Neuronal stem cell (in vitro differentiated cells): ENCODE results near the gene NIF3L1.
A peak's percentile ranks its signal among the peaks of the same experiment; 100 is the strongest.

Experiments
- DNase-seq: peaks from one replicate; pipeline ENCODE4 v3.0.0-alpha.2; 2013; ENCODE audit warnings: low spot score
- H2AFZ ChIP-seq: one replicate; pipeline ENCODE4 v1.6.1; 2013; ENCODE audit warnings: mild to moderate bottlenecking, low read length, inconsistent platforms
- H2AK5ac ChIP-seq: 2 replicates; pipeline ENCODE4 v1.6.1; 2013; ENCODE audit warnings: low read depth, mild to moderate bottlenecking, inconsistent platforms, low read length, moderate library complexity, mixed read lengths
- H2BK120ac ChIP-seq: 2 replicates; pipeline ENCODE4 v1.6.1; 2013; ENCODE audit warnings: low read depth, mild to moderate bottlenecking, inconsistent platforms, low read length, moderate library complexity, mixed read lengths
- H2BK12ac ChIP-seq: one replicate; pipeline ENCODE4 v1.6.1; 2013; ENCODE audit warnings: low read length, inconsistent platforms
- H2BK15ac ChIP-seq: 2 replicates; pipeline ENCODE4 v1.6.1; 2013; ENCODE audit warnings: mild to moderate bottlenecking, low read length, inconsistent platforms, mixed read lengths
- H2BK5ac ChIP-seq: one replicate; pipeline ENCODE4 v1.6.1; 2013; ENCODE audit warnings: inconsistent platforms, mild to moderate bottlenecking, low read length, moderate library complexity
- H3K14ac ChIP-seq: one replicate; pipeline ENCODE4 v1.6.1; 2013; ENCODE audit warnings: low read length, inconsistent platforms
- H3K18ac ChIP-seq: 2 replicates; pipeline ENCODE4 v1.6.1; 2013; ENCODE audit warnings: low read length, inconsistent platforms
- H3K23ac ChIP-seq: 2 replicates; pipeline ENCODE4 v1.6.1; 2013; ENCODE audit warnings: low read depth, mild to moderate bottlenecking, mixed read lengths, low read length, inconsistent platforms; ENCODE audit not compliant: poor library complexity
- H3K27ac ChIP-seq: replicated peaks from 3 replicates; pipeline ENCODE4 v1.5.1; 2013; ENCODE audit warnings: low read length, inconsistent platforms
- H3K27me3 ChIP-seq, 3 experiments: 2 replicates each; pipeline ENCODE4 v1.6.1; 2013; ENCODE audit warnings: low read length in 3 of 3, mild to moderate bottlenecking in 2 of 3, inconsistent platforms in 1 of 3, low read depth in 1 of 3, mixed read lengths in 1 of 3, moderate library complexity in 1 of 3; ENCODE audit not compliant: control insufficient read depth in 3 of 3, insufficient read depth in 3 of 3
- H3K36me3 ChIP-seq, 2 donors: replicated peaks in 1 of 2; 2 replicates each; pipeline ENCODE4 v1.6.1; 2013; ENCODE audit warnings: low read length in 2 of 2; ENCODE audit not compliant: control insufficient read depth in 2 of 2, insufficient read depth in 2 of 2
- H3K4ac ChIP-seq: 2 replicates; pipeline ENCODE4 v1.6.1; 2013; ENCODE audit warnings: inconsistent platforms, mild to moderate bottlenecking, low read length, moderate library complexity
- H3K4me1 ChIP-seq, 2 donors: 1 replicate in 1 of 2; 2 replicates in 1 of 2; pipeline ENCODE4 v1.6.1; 2013; ENCODE audit warnings: low read length in 2 of 2, low read depth in 1 of 2; ENCODE audit not compliant: control insufficient read depth in 2 of 2, insufficient read depth in 1 of 2
- H3K4me2 ChIP-seq: one replicate; pipeline ENCODE4 v1.6.1; 2013; ENCODE audit warnings: mild to moderate bottlenecking, low read length, inconsistent platforms; ENCODE audit not compliant: insufficient read depth, poor library complexity, severe bottlenecking
- H3K4me3 ChIP-seq, 2 donors: 2 replicates each; pipeline ENCODE4 v1.5.1; 2013; ENCODE audit warnings: low read length in 2 of 2, mild to moderate bottlenecking in 2 of 2, inconsistent platforms in 1 of 2, moderate library complexity in 1 of 2
- H3K79me1 ChIP-seq: one replicate; pipeline ENCODE4 v1.6.1; 2013; ENCODE audit warnings: low read depth, mild to moderate bottlenecking, inconsistent platforms, low read length, moderate library complexity
- H3K9ac ChIP-seq: one replicate; pipeline ENCODE4 v1.6.1; 2013; ENCODE audit warnings: mild to moderate bottlenecking, low read depth, low read length, inconsistent platforms; ENCODE audit not compliant: poor library complexity
- H3K9me3 ChIP-seq, 2 donors: replicated peaks in 1 of 2; 2 replicates each; pipeline versions ENCODE3 to v1.6.1; 2013; ENCODE audit warnings: low read length in 2 of 2, mild to moderate bottlenecking in 2 of 2, inconsistent platforms in 1 of 2, low read depth in 1 of 2, mixed read lengths in 1 of 2, moderate library complexity in 1 of 2; ENCODE audit not compliant: control insufficient read depth in 2 of 2, insufficient read depth in 1 of 2
- H4K8ac ChIP-seq: one replicate; pipeline ENCODE4 v1.6.1; 2013; ENCODE audit warnings: low read depth, mild to moderate bottlenecking, inconsistent platforms, low read length, moderate library complexity
- H4K91ac ChIP-seq: one replicate; pipeline ENCODE4 v1.6.1; 2013; ENCODE audit warnings: low read length, low read depth, mild to moderate bottlenecking, inconsistent platforms; ENCODE audit not compliant: poor library complexity
- WGBS, 2 donors: extraction: QIAGEN DNeasy Blood & Tissue Kit; methylation state at CpG; one replicate each; pipeline ENCODE4 v1.1.7; 2013; ENCODE audit warnings: missing lambda C conversion rate in 2 of 2, mixed read lengths in 1 of 2; ENCODE audit not compliant: insufficient read length in 2 of 2, insufficient replicate concordance in 1 of 2; ENCODE audit errors: extremely low coverage in 2 of 2; 5-methylcytosine and 5-hydroxymethylcytosine counted together

Gene NIF3L1

GRCh38 chr2:200901459-200902072 is 12.4 kb downstream of the NIF3L1 start:
- H3K18ac ChIP-seq: no peak overlapping the region
- no peak overlapping the region for H3K4ac ChIP-seq
- H3K4me3 ChIP-seq: no peak overlapping the region
- H2BK120ac ChIP-seq: no peak overlapping the region
- peak; percentile 54 for DNase-seq
- H4K8ac ChIP-seq: no peak overlapping the region
- H3K23ac ChIP-seq: no peak overlapping the region
- no peak overlapping the region for H2AK5ac ChIP-seq
- no peak overlapping the region for H2BK12ac ChIP-seq
- no peaks in the 10 kb centered on the region for H3K79me1 ChIP-seq
- H3K27me3 ChIP-seq: no peaks in the 10 kb centered on the region
- H2AFZ ChIP-seq: peak overlapping the region; percentile 18
- H3K27ac ChIP-seq: no peak overlapping the region
- H3K9me3 ChIP-seq: no peaks in the 10 kb centered on the region
- no peak overlapping the region for H3K14ac ChIP-seq
- WGBS, 2 donors: no CpG with 5 or more reads among the region's 4 CpGs
- peaks cover 22 to 99% of the 10 kb centered on the region in 2 donors for H3K36me3 ChIP-seq
- H2BK5ac ChIP-seq: no peak overlapping the region
- no peak overlapping the region for H3K9ac ChIP-seq
- H3K4me2 ChIP-seq: no peak overlapping the region
- no peak overlapping the region for H4K91ac ChIP-seq
- no peak overlapping the region for H2BK15ac ChIP-seq
- peaks cover 0 to 2% of the 10 kb centered on the region in 2 donors for H3K4me1 ChIP-seq

- no CpG with 5 or more reads among the region's 2 CpGs for WGBS, 2 donors
- no peak for DNase-seq
- peaks cover 9 to 94% of the 10 kb centered on the region in 2 donors for H3K36me3 ChIP-seq
These were observed 16.6 kb downstream of the NIF3L1 start for GRCh38 chr2:200905618-200906296.

GRCh38 chr2:200909958-200910357 is 20.8 kb downstream of the NIF3L1 start:
- H3K18ac ChIP-seq: no peak overlapping the region
- H3K23ac ChIP-seq: no peak overlapping the region
- no peak overlapping the region for H3K4me3 ChIP-seq
- H4K8ac ChIP-seq: no peak overlapping the region
- no peak overlapping the region for H2BK12ac ChIP-seq
- peaks cover 18 to 90% of the 10 kb centered on the region in 2 donors for H3K36me3 ChIP-seq
- H2BK120ac ChIP-seq: no peak overlapping the region
- no peak overlapping the region for H2AK5ac ChIP-seq
- no peak overlapping the region for H4K91ac ChIP-seq
- H2AFZ ChIP-seq: no peak overlapping the region
- H3K27me3 ChIP-seq: no peaks in the 10 kb centered on the region
- no peak overlapping the region for H2BK15ac ChIP-seq
- no peak overlapping the region for H3K4me2 ChIP-seq
- no peak overlapping the region for H3K27ac ChIP-seq
- no peak overlapping the region for H3K4ac ChIP-seq
- no peak overlapping the region for H2BK5ac ChIP-seq
- WGBS, 2 donors: no CpG with 5 or more reads among the region's 4 CpGs
- no peaks in the 10 kb centered on the region for H3K79me1 ChIP-seq
- no peak overlapping the region for H3K9ac ChIP-seq
- no peak overlapping the region for H3K14ac ChIP-seq
- DNase-seq: no peak
- H3K9me3 ChIP-seq: no peaks in the 10 kb centered on the region
- H3K4me1 ChIP-seq: no peaks in the 10 kb centered on the region

More at GRCh38 chr2:200905618-200906296, 16.6 kb downstream of the NIF3L1 start:
- Histone ChIP-seq H3K14ac (no peak overlapping the region), H3K4ac (no peak overlapping the region), H4K8ac (no peak overlapping the region), H2BK12ac (no peak overlapping the region), H4K91ac (no peak overlapping the region), H3K9me3 (no peaks in the 10 kb centered on the region), H3K18ac (no peak overlapping the region), H3K4me3 (no peak overlapping the region), H3K27me3 (no peaks in the 10 kb centered on the region), H3K4me2 (no peak overlapping the region), H3K79me1 (no peaks in the 10 kb centered on the region), H2BK15ac (no peak overlapping the region), H3K27ac (no peak overlapping the region), H2BK5ac (no peak overlapping the region), H2AFZ (no peak overlapping the region), H3K9ac (no peak overlapping the region), H2BK120ac (no peak overlapping the region), H2AK5ac (no peak overlapping the region), H3K4me1 (peaks cover 0 to 2% of the 10 kb centered on the region in 2 donors), H3K23ac (no peak overlapping the region)

- Histone ChIP-seq H3K18ac (no peak overlapping the region), H3K4me2 (no peak overlapping the region), H3K79me1 (no peaks in the 10 kb centered on the region), H2AK5ac (no peak overlapping the region), H2BK120ac (no peak overlapping the region), H2BK12ac (no peak overlapping the region), H2AFZ (no peak overlapping the region), H3K27ac (no peak overlapping the region), H3K9me3 (no peaks in the 10 kb centered on the region), H3K9ac (no peak overlapping the region), H3K14ac (no peak overlapping the region), H2BK5ac (no peak overlapping the region), H2BK15ac (no peak overlapping the region), H3K36me3 (peaks cover 27 to 90% of the 10 kb centered on the region in 2 donors), H4K8ac (no peak overlapping the region), H3K23ac (no peak overlapping the region), H3K4me1 (no peaks in the 10 kb centered on the region), H4K91ac (no peak overlapping the region), H3K4me3 (no peak overlapping the region), H3K27me3 (no peaks in the 10 kb centered on the region), H3K4ac (no peak overlapping the region)
- no peak for DNase-seq
These were observed 24.5 kb downstream of the NIF3L1 start for GRCh38 chr2:200913654-200914053.
